GM21515 (cell line): ENCODE measurements around the gene ASGR1.
"Not testable (repeated sequence)": the region's sequence is repeated elsewhere in the genome, so short reads cannot be mapped to it uniquely, and the experiment has no call there.

Experiments used
- ATAC-seq: cut with Tn5 transposase; IDR thresholded peaks from one replicate; pipeline ENCODE4 v1.9.1; 2021; ENCODE audit not compliant: unreplicated experiment

Gene ASGR1

GRCh38 chr17:7166873-7167272, 12.3 kb downstream of the ASGR1 start:
- ATAC-seq, result no peak

- ATAC-seq, result not testable (repeated sequence)
These were observed 19.6 kb downstream of the ASGR1 start for GRCh38 chr17:7159571-7159970.

DNA sequence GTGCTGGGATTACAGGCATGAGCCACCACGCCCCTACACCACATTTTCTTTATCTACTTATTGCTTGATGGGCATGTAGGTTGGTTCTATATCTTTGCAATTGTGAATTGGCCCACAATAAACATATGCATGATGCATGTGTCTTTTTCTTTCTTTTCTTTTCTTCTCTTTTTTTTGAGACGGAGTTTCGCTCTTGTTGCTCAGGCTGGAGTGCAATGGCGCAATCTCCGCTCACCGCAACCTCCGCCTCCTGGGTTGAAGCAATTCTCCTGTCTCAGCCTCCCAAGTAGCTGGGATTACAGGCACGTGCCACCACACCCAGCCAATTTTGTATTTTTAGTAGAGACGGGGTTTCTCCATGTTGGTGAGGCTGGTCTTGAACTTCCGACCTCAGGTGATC, 20.7 kb downstream of the ASGR1 start:
- not testable (repeated sequence) for ATAC-seq

- no peak for ATAC-seq
These were observed 22.7 kb downstream of the ASGR1 start for GRCh38 chr17:7156342-7156940.

DNA sequence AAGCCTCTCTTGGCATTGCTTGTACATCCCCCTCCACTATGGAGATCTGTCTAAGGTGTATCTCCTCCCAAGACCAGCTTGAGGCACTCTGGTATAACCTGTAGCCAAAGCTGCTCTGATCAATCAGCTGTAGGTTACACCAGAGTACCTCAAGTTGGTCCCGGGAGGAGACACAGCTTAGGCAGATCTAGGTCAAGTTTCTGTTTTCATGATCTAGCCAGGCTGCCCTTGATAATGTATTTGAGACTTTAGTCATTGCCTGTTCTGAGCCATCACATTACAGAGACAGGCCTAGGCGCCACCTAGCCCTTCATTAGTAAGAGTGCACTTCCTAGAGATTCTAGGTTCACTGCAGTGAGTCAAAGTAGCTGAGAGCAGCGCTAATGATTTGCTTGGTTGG, 31.4 kb downstream of the ASGR1 start:
- ATAC-seq, result no peak

GRCh38 chr17:7146115-7146514, 33.1 kb downstream of the ASGR1 start:
- ATAC-seq, result no peak

- ATAC-seq, result no peak
These were observed 35.0 kb downstream of the ASGR1 start for GRCh38 chr17:7144213-7144612.

DNA sequence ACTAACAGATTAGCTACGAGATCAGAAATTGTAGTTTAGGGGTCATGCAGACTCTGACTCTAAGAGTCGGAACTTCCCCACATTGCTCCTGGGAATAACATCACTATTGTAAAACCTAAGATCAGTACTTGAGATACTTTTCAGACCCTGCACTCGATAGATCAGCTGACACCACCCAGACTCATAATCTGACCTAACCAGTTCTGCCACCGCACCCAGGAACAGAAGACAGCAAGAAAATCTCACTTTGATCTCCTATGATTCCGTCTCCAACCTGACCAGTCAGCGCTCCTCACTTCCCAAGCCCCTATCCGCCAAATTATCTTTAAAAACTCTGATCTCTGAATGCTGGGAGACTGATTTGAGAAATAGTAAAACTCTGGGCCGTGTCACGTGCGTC, 37.3 kb downstream of the ASGR1 start:
- no peak for ATAC-seq

DNA sequence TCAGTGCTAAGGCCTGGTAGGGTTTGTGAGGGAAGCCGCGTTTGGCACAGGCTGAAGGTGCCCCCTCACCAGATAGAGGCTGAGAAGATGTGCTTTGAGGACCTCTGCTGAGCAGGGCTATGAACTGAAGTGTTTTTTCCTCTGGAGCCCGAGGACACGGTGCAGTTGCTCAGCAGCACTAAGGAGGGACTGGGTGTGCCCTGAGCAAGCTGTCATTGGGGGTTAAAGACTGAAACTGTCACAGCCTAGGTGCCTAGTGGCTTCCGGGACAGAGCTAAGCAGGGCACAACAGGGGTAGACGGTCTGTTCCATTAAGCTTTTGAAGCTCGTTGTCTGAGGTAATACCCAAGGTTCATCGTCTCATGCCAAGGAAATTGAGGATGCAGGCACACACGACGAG, 39.8 kb downstream of the ASGR1 start:
- no peak for ATAC-seq

DNA sequence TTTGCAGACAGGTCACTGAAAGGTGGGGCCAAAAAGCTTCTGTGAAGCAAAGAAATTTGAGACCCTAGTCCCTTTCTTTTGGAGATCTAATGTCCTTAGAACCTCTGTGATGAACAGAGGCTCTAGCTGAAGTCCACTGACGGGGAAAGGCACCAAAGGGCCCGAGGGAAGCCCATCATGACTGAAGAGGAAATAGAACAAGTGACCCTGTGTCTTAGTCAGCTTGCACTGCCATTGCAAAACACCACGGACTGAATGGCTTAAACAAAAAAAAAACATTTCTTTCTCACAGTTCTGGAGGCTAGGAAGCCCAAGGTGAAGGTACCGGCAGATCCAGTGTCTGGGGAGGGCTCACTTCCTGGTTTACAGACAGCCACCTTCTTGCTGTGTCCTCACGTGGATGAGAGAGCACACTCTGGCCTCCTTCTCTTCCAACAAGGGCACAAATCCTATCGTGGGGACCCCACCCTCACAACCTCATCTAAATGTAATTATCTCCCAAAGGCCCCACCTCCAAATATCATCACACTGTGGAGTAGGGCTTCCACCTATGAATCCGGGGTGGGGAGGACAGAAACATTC, 40.3 kb downstream of the ASGR1 start:
- no peak for ATAC-seq

DNA sequence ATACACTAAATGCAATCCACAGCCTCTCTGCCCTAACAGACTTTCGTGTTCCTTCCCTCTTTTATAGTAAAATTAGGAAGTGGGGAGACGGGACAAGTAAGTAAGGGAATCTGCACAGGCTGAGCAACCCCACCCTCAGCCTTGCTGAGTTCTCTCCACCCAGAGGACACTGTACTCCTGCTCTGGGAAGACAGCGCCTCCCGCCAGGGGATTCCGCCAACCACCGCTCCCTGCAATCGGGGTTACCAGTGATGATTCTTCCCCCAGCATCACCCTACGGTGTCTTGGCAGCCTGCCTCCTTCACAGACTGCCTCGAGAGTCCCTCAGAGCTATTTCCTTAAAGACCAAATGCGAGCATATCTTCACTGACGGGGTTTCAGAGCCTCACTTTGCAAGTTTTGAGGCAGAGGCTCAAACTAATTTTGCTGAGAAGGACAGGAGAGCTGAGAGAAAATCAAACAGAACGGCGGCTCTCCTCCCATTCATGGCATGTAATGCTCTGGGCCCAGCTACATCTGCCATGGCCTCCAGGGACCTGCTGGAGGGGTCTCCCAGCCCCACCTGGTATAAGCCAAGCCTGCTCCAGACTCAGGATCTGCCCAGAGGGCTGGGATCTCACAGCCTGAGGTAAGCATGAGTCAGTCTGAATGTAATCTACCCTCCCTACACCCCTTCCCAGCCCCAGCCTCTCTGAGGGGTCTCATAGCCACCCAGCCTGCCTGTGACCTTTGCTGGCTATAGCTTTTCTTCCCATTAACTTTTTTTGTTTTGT, 41.8 kb downstream of the ASGR1 start:
- ATAC-seq, result no peak

DNA sequence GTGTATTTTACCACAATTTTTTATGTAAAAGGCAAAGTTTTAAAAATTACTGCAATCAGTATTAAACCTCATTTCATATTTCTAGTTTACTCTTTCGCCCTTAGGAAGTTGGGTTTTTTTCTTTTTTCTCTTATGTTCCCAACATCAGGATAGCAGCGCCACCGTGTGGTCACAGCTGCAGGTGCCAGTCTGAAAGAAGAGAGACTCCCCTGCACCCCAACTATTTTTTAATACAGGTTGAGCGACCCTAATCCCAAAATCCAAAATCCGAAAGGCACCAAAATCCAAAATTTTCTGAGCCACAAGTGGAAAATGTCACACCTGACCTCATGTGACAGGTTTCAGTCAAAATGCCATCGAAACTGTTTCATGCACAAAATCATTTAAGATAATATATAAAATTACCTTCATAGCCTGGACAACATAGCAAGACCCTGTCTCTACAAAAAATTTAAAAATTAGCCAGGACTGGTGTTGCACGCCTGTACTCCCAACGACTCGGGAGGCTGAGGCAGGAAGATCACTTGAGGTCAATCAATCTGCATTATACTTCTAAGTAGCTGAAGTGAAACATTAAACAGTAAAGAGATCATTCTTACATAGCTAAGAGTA, 42.8 kb downstream of the ASGR1 start:
- no peak for ATAC-seq

DNA sequence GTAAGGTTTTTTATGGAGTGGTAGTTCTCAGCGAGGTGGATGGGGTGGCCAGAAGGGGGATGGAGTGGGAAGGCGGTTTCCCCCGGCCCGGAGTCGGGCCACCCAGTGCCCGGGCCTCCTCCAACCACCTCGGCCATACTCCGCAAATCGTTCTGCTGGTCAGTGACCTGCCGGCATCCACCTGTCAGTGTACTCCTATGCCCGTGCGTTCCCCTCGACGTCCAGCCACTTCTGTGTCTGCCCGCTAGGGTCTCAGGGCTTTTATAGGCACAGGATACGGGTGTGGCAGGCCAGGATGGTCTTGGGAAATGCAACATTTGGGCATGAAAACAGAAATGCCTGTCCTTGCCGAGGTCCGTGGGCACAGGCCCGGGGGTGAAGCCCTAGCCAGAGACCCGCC, 45.3 kb downstream of the ASGR1 start:
- ATAC-seq, result no peak

GRCh38 chr17:7133424-7133823, 45.7 kb downstream of the ASGR1 start:
- ATAC-seq, result no peak

- ATAC-seq, result peak; percentile 57
These were observed 46.6 kb downstream of the ASGR1 start for GRCh38 chr17:7132511-7133094.

DNA sequence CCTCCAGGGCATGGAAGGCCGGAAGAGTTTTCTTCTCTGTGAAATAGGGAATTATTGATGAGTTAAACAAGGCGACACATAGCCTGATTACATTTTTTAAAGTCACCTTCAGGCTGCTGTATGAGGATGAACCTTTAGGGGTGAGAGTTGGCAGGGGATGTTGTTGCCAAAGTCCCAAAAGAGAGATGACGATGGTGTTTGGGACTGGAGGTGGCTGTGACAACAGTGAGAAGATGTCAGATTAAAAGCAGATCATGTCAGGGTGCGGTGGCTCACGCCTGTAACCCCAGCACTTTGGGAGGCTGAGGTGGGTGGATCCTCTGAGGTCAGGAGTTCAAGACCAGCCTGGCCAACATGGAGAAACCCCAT, 47.8 kb downstream of the ASGR1 start:
- no peak for ATAC-seq

DNA sequence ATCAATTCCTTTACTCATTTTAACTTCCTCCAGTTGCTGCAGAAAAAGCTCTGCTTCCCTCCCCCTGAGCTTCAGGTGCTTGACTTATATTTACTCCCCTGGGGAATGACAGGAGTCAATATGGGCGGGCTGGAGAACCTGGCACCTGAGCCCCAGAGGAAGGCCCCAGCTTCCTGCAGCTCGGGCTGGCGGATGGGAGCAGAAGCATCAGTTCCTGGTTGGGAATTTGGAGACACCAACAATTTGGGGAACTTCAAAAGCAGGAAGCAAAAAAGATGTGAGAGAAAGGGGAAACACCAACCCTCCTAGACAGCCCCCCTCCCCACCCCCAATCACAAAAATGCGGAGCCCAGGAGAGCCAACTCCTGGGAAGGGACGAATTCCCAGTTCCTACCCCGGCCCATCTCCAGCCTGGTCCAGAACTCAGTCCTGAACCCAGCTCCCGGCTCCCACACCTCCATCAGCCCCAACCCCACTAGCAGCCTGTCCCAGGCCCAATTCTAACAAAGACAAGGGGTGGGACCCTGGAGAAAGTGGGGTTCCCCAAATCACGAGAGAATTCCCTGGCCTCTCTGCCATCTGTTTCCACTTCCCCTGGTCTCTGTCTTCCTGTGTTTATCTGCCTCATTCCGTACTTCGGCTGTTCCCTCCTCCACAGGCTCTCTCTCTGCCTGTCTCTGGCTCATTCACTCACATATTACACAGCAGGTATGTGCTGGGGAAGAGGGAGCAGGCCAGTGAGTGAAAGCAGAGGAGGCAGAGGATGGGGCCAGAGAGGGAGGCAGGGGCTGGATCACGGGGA, 48.3 kb downstream of the ASGR1 start:
- no peak for ATAC-seq

GRCh38 chr17:7129311-7129710, 49.9 kb downstream of the ASGR1 start:
- ATAC-seq, result no peak

GRCh38 chr17:7128160-7128559, 51.0 kb downstream of the ASGR1 start:
- ATAC-seq, result no peak

DNA sequence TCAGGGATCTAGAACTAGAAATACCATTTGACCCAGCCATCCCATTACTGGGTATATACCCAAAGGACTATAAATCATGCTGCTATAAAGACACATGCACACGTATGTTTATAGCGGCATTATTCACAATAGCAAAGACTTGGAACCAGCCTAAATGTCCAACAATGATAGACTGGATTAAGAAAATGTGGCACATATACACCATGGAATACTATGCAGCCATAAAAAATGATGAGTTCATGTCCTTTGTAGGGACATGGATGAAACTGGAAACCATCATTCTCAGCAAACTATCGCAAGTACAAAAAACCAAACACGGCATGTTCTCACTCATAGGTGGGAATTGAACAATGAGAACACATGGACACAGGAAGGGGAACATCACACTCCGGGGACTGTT, 51.7 kb downstream of the ASGR1 start:
- not testable (repeated sequence) for ATAC-seq

- ATAC-seq, result not testable (repeated sequence)
These were observed 52.8 kb downstream of the ASGR1 start for GRCh38 chr17:7126386-7126785.
